ENCODE data around the gene B4GALNT4. TPM values are rescaled to one million over a fixed set of nuclear protein-coding genes. Genes with fewer than 3 reads are reported as not detected.
"Not testable (repeated sequence)": the region's sequence is repeated elsewhere in the genome, so short reads cannot be mapped to it uniquely, and the experiment has no call there.

The B4GALNT4 gene
- total RNA-seq, 1 experiment from 2014 or later: 4.7 TPM

GRCh38 chr11:422249-422656, 53.0 kb downstream of the B4GALNT4 start:
- no peak overlapping the region for H2AFZ ChIP-seq
- no peak overlapping the region for H3K4me2 ChIP-seq
- no peaks in the 10 kb centered on the region for H3K9me2 ChIP-seq (ENCODE audit: insufficient read depth)
- no peaks in the 10 kb centered on the region for H3K9me3 ChIP-seq (ENCODE audit: insufficient read depth, low read depth)
- ChIA-PET POLR2A (ENCODE audit: unreplicated experiment) (no interaction called here), CTCF (no interaction called here)
- DNase-seq: no peak
- TF ChIP-seq EZH2 (IDR thresholded peaks at IDR 0.05; ENCODE audit: low read depth) (no peak), CTCF (conservative IDR thresholded peaks at IDR 0.05) (no peak)
- H3K4me1 ChIP-seq (replicated peaks; ENCODE audit: insufficient read depth): peaks cover 5% of the 10 kb centered on the region
- H4K20me1 ChIP-seq (ENCODE audit: insufficient read depth): no peaks in the 10 kb centered on the region
- H3K79me2 ChIP-seq (ENCODE audit: low read depth): no peaks in the 10 kb centered on the region
- BruUV-seq (replicated peaks): no TSS peak
- H3K4me3 ChIP-seq: no peak overlapping the region
- no peak overlapping the region for H3K27ac ChIP-seq
- intact Hi-C loops (cut with micrococcal nuclease; ENCODE audit: unreplicated experiment): no loop called here
- H3F3A ChIP-seq (ENCODE audit: insufficient read depth, low read depth): no peaks in the 10 kb centered on the region
- no peaks in the 10 kb centered on the region for H3K36me3 ChIP-seq (ENCODE audit: low read depth)
- H3K27me3 ChIP-seq (ENCODE audit: insufficient read depth, low read depth): no peaks in the 10 kb centered on the region

- intact Hi-C loops (cut with micrococcal nuclease; ENCODE audit: unreplicated experiment): no loop called here
- Histone ChIP-seq H3K4me2 (no peak overlapping the region), H3K36me3 (ENCODE audit: low read depth) (no peaks in the 10 kb centered on the region), H3K79me2 (ENCODE audit: low read depth) (no peaks in the 10 kb centered on the region), H2AFZ (no peak overlapping the region), H3K9me3 (ENCODE audit: insufficient read depth, low read depth) (no peaks in the 10 kb centered on the region), H3K4me1 (replicated peaks; ENCODE audit: insufficient read depth) (no peaks in the 10 kb centered on the region), H3K9me2 (ENCODE audit: insufficient read depth) (no peaks in the 10 kb centered on the region), H3K27me3 (ENCODE audit: insufficient read depth, low read depth) (no peaks in the 10 kb centered on the region), H3F3A (ENCODE audit: insufficient read depth, low read depth) (no peaks in the 10 kb centered on the region), H4K20me1 (ENCODE audit: insufficient read depth) (no peaks in the 10 kb centered on the region), H3K27ac (no peak overlapping the region), H3K4me3 (no peak overlapping the region)
- no peak for TF ChIP-seq EZH2 (IDR thresholded peaks at IDR 0.05; ENCODE audit: low read depth)
- TF ChIP-seq CTCF (conservative IDR thresholded peaks at IDR 0.05): no peak
- BruUV-seq (replicated peaks): no TSS peak
- ChIA-PET POLR2A (ENCODE audit: unreplicated experiment) (no interaction called here), CTCF (no interaction called here)
- no peak for DNase-seq
These were observed 54.9 kb downstream of the B4GALNT4 start for GRCh38 chr11:424232-424631.

GRCh38 chr11:424766-425165, 55.5 kb downstream of the B4GALNT4 start:
- H3K36me3 ChIP-seq (ENCODE audit: low read depth); H3F3A ChIP-seq (ENCODE audit: insufficient read depth, low read depth); H3K4me2 ChIP-seq; H4K20me1 ChIP-seq (ENCODE audit: insufficient read depth); DNase-seq; H3K4me3 ChIP-seq; intact Hi-C loops (cut with micrococcal nuclease; ENCODE audit: unreplicated experiment); H2AFZ ChIP-seq; H3K9me2 ChIP-seq (ENCODE audit: insufficient read depth); CTCF ChIA-PET; H3K9me3 ChIP-seq (ENCODE audit: insufficient read depth, low read depth); H3K4me1 ChIP-seq (replicated peaks; ENCODE audit: insufficient read depth); H3K27ac ChIP-seq; POLR2A ChIA-PET (ENCODE audit: unreplicated experiment); BruUV-seq (replicated peaks); H3K79me2 ChIP-seq (ENCODE audit: low read depth); H3K27me3 ChIP-seq (ENCODE audit: insufficient read depth, low read depth): not testable (repeated sequence)

GRCh38 chr11:425301-425700, 56.0 kb downstream of the B4GALNT4 start:
- no peak overlapping the region for H2AFZ ChIP-seq
- H3K4me1 ChIP-seq (replicated peaks; ENCODE audit: insufficient read depth): no peaks in the 10 kb centered on the region
- intact Hi-C loops (cut with micrococcal nuclease; ENCODE audit: unreplicated experiment): no loop called here
- H3K27me3 ChIP-seq (ENCODE audit: insufficient read depth, low read depth): no peaks in the 10 kb centered on the region
- no TSS peak for BruUV-seq (replicated peaks)
- no peaks in the 10 kb centered on the region for H3K9me2 ChIP-seq (ENCODE audit: insufficient read depth)
- H3K27ac ChIP-seq: no peak overlapping the region
- no peaks in the 10 kb centered on the region for H3K79me2 ChIP-seq (ENCODE audit: low read depth)
- CTCF ChIA-PET: interaction anchor here (0.7 kb wide), 1 partner anchor 11 kb away, joined by 6 read pairs; the partner anchor contains the start of gene SIGIRR
- H3K9me3 ChIP-seq (ENCODE audit: insufficient read depth, low read depth): no peaks in the 10 kb centered on the region
- H3K36me3 ChIP-seq (ENCODE audit: low read depth): no peaks in the 10 kb centered on the region
- H3K4me2 ChIP-seq: no peak overlapping the region
- TF ChIP-seq CTCF (conservative IDR thresholded peaks at IDR 0.05): no peak
- no peak for TF ChIP-seq EZH2 (IDR thresholded peaks at IDR 0.05; ENCODE audit: low read depth)
- DNase-seq: no peak
- H3K4me3 ChIP-seq: no peak overlapping the region
- POLR2A ChIA-PET (ENCODE audit: unreplicated experiment): no interaction called here
- no peaks in the 10 kb centered on the region for H3F3A ChIP-seq (ENCODE audit: insufficient read depth, low read depth)
- H4K20me1 ChIP-seq (ENCODE audit: insufficient read depth): no peaks in the 10 kb centered on the region
